Adipose tissue (tissue), 3 donors: ENCODE measurements around the gene BTBD18. TPM values are rescaled to one million over a fixed set of nuclear protein-coding genes. Genes with fewer than 3 reads are reported as not detected.
A peak's percentile ranks its signal among the peaks of the same experiment; 100 is the strongest.
"Not testable (repeated sequence)": the region's sequence is repeated elsewhere in the genome, so short reads cannot be mapped to it uniquely, and the experiment has no call there.

ENCODE experiments used
- H3K27ac ChIP-seq: one replicate; pipeline ENCODE4 v1.5.1; 2013; ENCODE audit warnings: low read depth, low read length
- WGBS, 3 donors: extraction: QIAGEN DNeasy Blood & Tissue Kit; methylation state at CpG; one replicate each; pipeline ENCODE4 v1.1.7; 2013; 5-methylcytosine and 5-hydroxymethylcytosine counted together
- polyA plus RNA-seq, 3 donors: library from polyadenylated mRNA; stranded (reverse); fragments of 200-250 nt; gene quantifications; one replicate each; pipeline ENCODE4 v1.2.3, GENCODE V29; 2013
- donor health status: healthy with polysubstance abuse.
- donor health status: Bipolar disorder and iron deficiency.
- donor health status: healthy.

Gene BTBD18
- polyA plus RNA-seq, 3 donors, result not detected

- 87 to 100% (median 95%) methylated on average over 1 of the region's 1 CpG for WGBS, 3 donors
- no peak overlapping the region for H3K27ac ChIP-seq
Measured at GRCh38 chr11:57746920-57747319, 4.7 kb downstream of the BTBD18 start.

- H3K27ac ChIP-seq, result no peak overlapping the region
- 88 to 95% (median 93%) methylated on average over 5 of the region's 5 CpGs for WGBS, 3 donors
Measured at GRCh38 chr11:57745206-57745605, 6.4 kb downstream of the BTBD18 start.

- no peak overlapping the region for H3K27ac ChIP-seq
- 78 to 86% (median 83%) methylated on average over 2 of the region's 2 CpGs for WGBS, 3 donors
Measured at GRCh38 chr11:57744357-57744756, 7.3 kb downstream of the BTBD18 start.

- 0 to 4% (median 2%) methylated on average over 10 of the region's 10 CpGs for WGBS, 3 donors
- H3K27ac ChIP-seq, result no peak overlapping the region
Measured at GRCh38 chr11:57742087-57742452, 9.5 kb downstream of the BTBD18 start.

GRCh38 chr11:57741132-57742086 lies 10.2 kb downstream of the BTBD18 start, which contains the start of gene SELENOH:
SELENOH (plus strand) TSS chr11:57741491; CDS start chr11:57741596, 105 bp downstream.
- WGBS, 3 donors, result 0 to 1% (median 0%) methylated on average over 73 to 75 of the region's 75 CpGs
- no peak within 1 kb of the TSS for H3K27ac ChIP-seq

- no peak overlapping the region for H3K27ac ChIP-seq
- WGBS, 3 donors, result 83 to 87% (median 83%) methylated on average over 3 of the region's 3 CpGs
Measured at GRCh38 chr11:57735619-57736298, 15.9 kb downstream of the BTBD18 start.

GRCh38 chr11:57732661-57733060 lies 19.0 kb downstream of the BTBD18 start:
- WGBS, 3 donors, result 93 to 100% (median 100%) methylated on average over 1 of the region's 1 CpG
- H3K27ac ChIP-seq, result no peak overlapping the region

GRCh38 chr11:57729479-57729878 lies 22.1 kb downstream of the BTBD18 start:
- WGBS, 3 donors, result 95% methylated on average over 7 of the region's 7 CpGs

GRCh38 chr11:57728829-57729228 lies 22.8 kb downstream of the BTBD18 start:
- 75 to 81% (median 79%) methylated on average over 7 of the region's 7 CpGs for WGBS, 3 donors
- no peak overlapping the region for H3K27ac ChIP-seq

More at GRCh38 chr11:57729479-57729878, 22.1 kb downstream of the BTBD18 start:
- no peak overlapping the region for H3K27ac ChIP-seq

GRCh38 chr11:57727185-57727584 lies 24.4 kb downstream of the BTBD18 start:
- 62 to 79% (median 69%) methylated on average over 2 of the region's 2 CpGs for WGBS, 3 donors

GRCh38 chr11:57716726-57717125 lies 34.9 kb downstream of the BTBD18 start:
- not testable (repeated sequence) for H3K27ac ChIP-seq
- 96 to 100% (median 99%) methylated on average over 3 to 28 of the region's 34 CpGs for WGBS, 3 donors

More at GRCh38 chr11:57727185-57727584, 24.4 kb downstream of the BTBD18 start:
- H3K27ac ChIP-seq, result no peak overlapping the region

- 94 to 99% (median 97%) methylated on average over 2 of the region's 2 CpGs for WGBS, 3 donors
- no peak overlapping the region for H3K27ac ChIP-seq
Measured at GRCh38 chr11:57713835-57714234, 37.8 kb downstream of the BTBD18 start.

- WGBS, 3 donors, result 0 to 1% (median 0%) methylated on average over 53 of the region's 53 CpGs
- H3K27ac ChIP-seq, result peak within 1 kb of the TSS; percentile 51
Measured at GRCh38 chr11:57712256-57713150, 39.1 kb downstream of the BTBD18 start, which contains the start of gene TMX2. TMX2 (plus strand) TSS chr11:57712593; CDS start chr11:57712619, 26 bp downstream.

GRCh38 chr11:57711414-57712255 lies 40.0 kb downstream of the BTBD18 start, which contains the start of gene MED19:
MED19 (minus strand) TSS chr11:57712215; CDS start chr11:57712179, 36 bp downstream.
- WGBS, 3 donors, result 3 to 9% (median 6%) methylated on average over 51 of the region's 51 CpGs
- H3K27ac ChIP-seq, result peak within 1 kb of the TSS; percentile 51

- WGBS, 3 donors, result 92 to 95% (median 93%) methylated on average over 5 of the region's 5 CpGs
- no peak overlapping the region for H3K27ac ChIP-seq
Measured at GRCh38 chr11:57709802-57710367, 41.7 kb downstream of the BTBD18 start.

GRCh38 chr11:57705432-57705831 lies 46.2 kb downstream of the BTBD18 start:
- not testable (repeated sequence) for H3K27ac ChIP-seq
- WGBS, 3 donors, result 85 to 90% (median 86%) methylated on average over 8 of the region's 8 CpGs

- H3K27ac ChIP-seq, result no peak overlapping the region
- WGBS, 3 donors, result 85 to 90% (median 87%) methylated on average over 6 of the region's 6 CpGs
Measured at GRCh38 chr11:57704932-57705331, 46.7 kb downstream of the BTBD18 start.
